CD8-positive, alpha-beta memory T cell (primary cell): ENCODE results near the gene BCAP31. TPM values are rescaled to one million over a fixed set of nuclear protein-coding genes. Genes with fewer than 3 reads are reported as not detected.
A peak's percentile ranks its signal among the peaks of the same experiment; 100 is the strongest.
"Not testable (repeated sequence)": the region's sequence is repeated elsewhere in the genome, so short reads cannot be mapped to it uniquely, and the experiment has no call there.

ENCODE experiments used
- CTCF ChIA-PET: fragments of 350-600 bp; sonication (Branson Sonifier 250); formaldehyde crosslinking; loops from one replicate; lab custom pipeline; 2021; ENCODE audit warnings: antibody characterized with exemption; lab: Charles Lee
- POLR2A ChIA-PET: fragments of 350-600 bp; sonication (Branson Sonifier 250); formaldehyde crosslinking; loops from one replicate; lab custom pipeline; 2021; ENCODE audit warnings: antibody characterized with exemption; lab: Charles Lee
- DNase-seq, 5 donors: peaks; one replicate each; pipeline versions ENCODE4 v3.0.0 to v3.0.0-alpha.2; 2020 to 2022; ENCODE audit warnings: mixed read lengths in 1 of 5
- H3K27ac ChIP-seq: one replicate; pipeline ENCODE4 v1.7.0; 2013; ENCODE audit warnings: low read depth, mild to moderate bottlenecking, low read length, moderate library complexity
- H3K27me3 ChIP-seq: 2 replicates; pipeline ENCODE4 v1.7.0; 2013; ENCODE audit warnings: low read length, mild to moderate bottlenecking; ENCODE audit not compliant: insufficient read depth, poor library complexity, severe bottlenecking
- H3K36me3 ChIP-seq: 2 replicates; pipeline ENCODE4 v1.7.0; 2013; ENCODE audit warnings: mild to moderate bottlenecking, low read length, moderate library complexity; ENCODE audit not compliant: insufficient read depth
- H3K4me1 ChIP-seq: 2 replicates; pipeline ENCODE4 v1.7.0; 2013; ENCODE audit warnings: mild to moderate bottlenecking, low read length, moderate library complexity; ENCODE audit not compliant: insufficient read depth
- H3K4me3 ChIP-seq: 2 replicates; pipeline ENCODE4 v1.7.0; 2013; ENCODE audit warnings: mild to moderate bottlenecking, low read length
- H3K9me3 ChIP-seq: 2 replicates; pipeline ENCODE4 v1.7.0; 2013; ENCODE audit warnings: mild to moderate bottlenecking, low read length
- H3K27ac Mint-ChIP-seq, 8 donors: one replicate each; pipeline ENCODE4 v1.8.0; 2020 to 2021; ENCODE audit warnings: mixed read lengths in 8 of 8, mild to moderate bottlenecking in 6 of 8, inconsistent platforms in 3 of 8, moderate library complexity in 3 of 8
- H3K27me3 Mint-ChIP-seq, 2 donors: one replicate each; pipeline ENCODE4 v1.8.0; 2020 to 2021; ENCODE audit warnings: mixed read lengths in 2 of 2, mild to moderate bottlenecking in 1 of 2, moderate library complexity in 1 of 2
- H3K36me3 Mint-ChIP-seq, 3 donors: one replicate each; pipeline ENCODE4 v1.8.0; 2020 to 2021; ENCODE audit warnings: mixed read lengths in 3 of 3, inconsistent platforms in 1 of 3, mild to moderate bottlenecking in 1 of 3
- H3K4me1 Mint-ChIP-seq, 3 donors: one replicate each; pipeline ENCODE4 v1.8.0; 2020 to 2021; ENCODE audit warnings: mixed read lengths in 3 of 3, inconsistent platforms in 1 of 3, mild to moderate bottlenecking in 1 of 3
- H3K4me3 Mint-ChIP-seq, 7 donors: one replicate each; pipeline ENCODE4 v1.8.0; 2020 to 2021; ENCODE audit warnings: mixed read lengths in 7 of 7, mild to moderate bottlenecking in 6 of 7, moderate library complexity in 4 of 7, inconsistent platforms in 2 of 7
- H3K9me3 Mint-ChIP-seq, 5 donors: one replicate each; pipeline ENCODE4 v1.8.0; 2020 to 2022; ENCODE audit warnings: mixed read lengths in 5 of 5, mild to moderate bottlenecking in 3 of 5, moderate library complexity in 2 of 5, inconsistent platforms in 1 of 5
- polyA plus RNA-seq: library from polyadenylated mRNA; unstranded; fragments of 300-500 nt; fragmentation: Illumina TruSeq; gene quantifications from one replicate; pipeline ENCODE4 v1.2.3, GENCODE V29; 2021
- total RNA-seq, 2 experiments: library from RNA; stranded (reverse); gene quantifications; one replicate each; pipeline ENCODE4 v1.2.3, GENCODE V29; 2021

Gene BCAP31
- total and polyA plus RNA-seq, 3 experiments from 2014 or later, result 140 to 333 (median 153) TPM

- H3K4me3 ChIP-seq, H3K27ac ChIP-seq, H3K4me3 Mint-ChIP-seq, H3K4me1 ChIP-seq, H3K9me3 ChIP-seq, H3K4me1 Mint-ChIP-seq, H3K27ac Mint-ChIP-seq, H3K9me3 Mint-ChIP-seq, DNase-seq, CTCF ChIA-PET, H3K36me3 ChIP-seq, H3K27me3 ChIP-seq, H3K36me3 Mint-ChIP-seq: not testable (repeated sequence)
- POLR2A ChIA-PET, result interaction anchor here (0.7 kb wide), 1 partner anchor 200 kb away, joined by 4 read pairs; no protein-coding TSS in a partner anchor
- peaks cover 3 to 13% of the 10 kb centered on the region in 2 donors for H3K27me3 Mint-ChIP-seq
Observed at GRCh38 chrX:153746991-153747390, 22.8 kb upstream of the BCAP31 start.

GRCh38 chrX:153746359-153746758 is 22.2 kb upstream of the BCAP31 start:
- Histone ChIP-seq H3K27me3 (no peaks in the 10 kb centered on the region), H3K4me1 (no peaks in the 10 kb centered on the region), H3K4me3 (no peak overlapping the region), H3K9me3 (no peaks in the 10 kb centered on the region), H3K36me3 (no peaks in the 10 kb centered on the region), H3K27ac (no peak overlapping the region)
- CTCF ChIA-PET, result no interaction called here
- POLR2A ChIA-PET, result interaction anchor here (0.7 kb wide), 1 partner anchor 200 kb away, joined by 4 read pairs; no protein-coding TSS in a partner anchor
- Mint-ChIP-seq H3K4me1 (peaks cover under 1 to 5% (median under 1%) of the 10 kb centered on the region in 3 donors), H3K9me3 (no peaks in the 10 kb centered on the region), H3K27ac (no peak overlapping the region), H3K4me3 (no peak overlapping the region), H3K27me3 (peaks cover 3 to 15% of the 10 kb centered on the region in 2 donors), H3K36me3 (peaks cover 0 to 3% (median 0%) of the 10 kb centered on the region in 3 donors)
- DNase-seq, result no peak

- H3K36me3 ChIP-seq, H3K4me3 Mint-ChIP-seq, H3K4me3 ChIP-seq, H3K27ac Mint-ChIP-seq, DNase-seq, H3K27me3 ChIP-seq, H3K4me1 ChIP-seq, H3K27ac ChIP-seq, H3K9me3 Mint-ChIP-seq, POLR2A ChIA-PET, H3K9me3 ChIP-seq, H3K36me3 Mint-ChIP-seq: not testable (repeated sequence)
- Mint-ChIP-seq H3K4me1 (peaks cover 9 to 15% (median 10%) of the 10 kb centered on the region in 3 donors), H3K27me3 (peaks cover 3 to 20% of the 10 kb centered on the region in 2 donors)
- CTCF ChIA-PET, result interaction anchor here (1.0 kb wide), 1 partner anchor 202 kb away, joined by 3 read pairs; no protein-coding TSS in a partner anchor
Observed at GRCh38 chrX:153745067-153745433, 20.9 kb upstream of the BCAP31 start.

- Mint-ChIP-seq H3K4me3 (no peak overlapping the region), H3K9me3 (no peaks in the 10 kb centered on the region), H3K36me3 (peaks cover 0 to 4% (median 0%) of the 10 kb centered on the region in 3 donors), H3K4me1 (peaks cover 11 to 19% (median 12%) of the 10 kb centered on the region in 3 donors), H3K27ac (no peak overlapping the region), H3K27me3 (peaks cover 3 to 20% of the 10 kb centered on the region in 2 donors)
- Histone ChIP-seq H3K4me3 (no peak overlapping the region), H3K9me3 (no peaks in the 10 kb centered on the region), H3K36me3 (no peaks in the 10 kb centered on the region), H3K27ac (peak overlapping the region; percentile 38), H3K27me3 (no peaks in the 10 kb centered on the region), H3K4me1 (peaks cover 13% of the 10 kb centered on the region)
- DNase-seq, result no peak
- CTCF ChIA-PET, result interaction anchor here (1.0 kb wide), 1 partner anchor 203 kb away, joined by 3 read pairs; no protein-coding TSS in a partner anchor
- POLR2A ChIA-PET, result no interaction called here
Observed at GRCh38 chrX:153744210-153745066, 20.3 kb upstream of the BCAP31 start.

GRCh38 chrX:153743468-153744209 is 19.5 kb upstream of the BCAP31 start:
- H3K9me3 ChIP-seq, DNase-seq, H3K27ac Mint-ChIP-seq, H3K4me3 Mint-ChIP-seq, H3K4me3 ChIP-seq, H3K27me3 ChIP-seq, POLR2A ChIA-PET, H3K9me3 Mint-ChIP-seq, H3K36me3 Mint-ChIP-seq, H3K36me3 ChIP-seq: not testable (repeated sequence)
- Histone ChIP-seq H3K4me1 (peaks cover 15% of the 10 kb centered on the region), H3K27ac (peak overlapping the region; percentile 38)
- CTCF ChIA-PET, result interaction anchor here (1.0 kb wide), 1 partner anchor 204 kb away, joined by 3 read pairs; no protein-coding TSS in a partner anchor
- Mint-ChIP-seq H3K27me3 (peaks cover 3 to 19% of the 10 kb centered on the region in 2 donors), H3K4me1 (peaks cover 12 to 19% (median 13%) of the 10 kb centered on the region in 3 donors)

- DNase-seq, H3K36me3 ChIP-seq, CTCF ChIA-PET, POLR2A ChIA-PET, H3K27ac ChIP-seq, H3K27me3 ChIP-seq, H3K9me3 ChIP-seq, H3K36me3 Mint-ChIP-seq, H3K27ac Mint-ChIP-seq, H3K9me3 Mint-ChIP-seq, H3K4me3 ChIP-seq: not testable (repeated sequence)
- peaks cover 15% of the 10 kb centered on the region for H3K4me1 ChIP-seq
- peaks cover 12 to 19% (median 13%) of the 10 kb centered on the region in 3 donors for H3K4me1 Mint-ChIP-seq
- peak overlapping the region in 1 of 7 donors; percentile 28 for H3K4me3 Mint-ChIP-seq
- H3K27me3 Mint-ChIP-seq, result peaks cover 3 to 22% of the 10 kb centered on the region in 2 donors
Observed at GRCh38 chrX:153742796-153743467, 18.7 kb upstream of the BCAP31 start.

- H3K4me3 Mint-ChIP-seq, H3K27ac ChIP-seq, H3K9me3 ChIP-seq, CTCF ChIA-PET, POLR2A ChIA-PET, DNase-seq, H3K9me3 Mint-ChIP-seq, H3K4me3 ChIP-seq, H3K27ac Mint-ChIP-seq, H3K27me3 ChIP-seq, H3K36me3 ChIP-seq, H3K36me3 Mint-ChIP-seq: not testable (repeated sequence)
- peaks cover 15% of the 10 kb centered on the region for H3K4me1 ChIP-seq
- Mint-ChIP-seq H3K27me3 (peaks cover 3 to 22% of the 10 kb centered on the region in 2 donors), H3K4me1 (peaks cover 12 to 19% (median 13%) of the 10 kb centered on the region in 3 donors)
Observed at GRCh38 chrX:153742111-153742510, 17.9 kb upstream of the BCAP31 start.
